HG03045 (cell line): ENCODE results near the gene TEX29.

Source experiments
- ATAC-seq: cut with Tn5 transposase; IDR thresholded peaks from one replicate; pipeline ENCODE4 v1.9.1; 2021; ENCODE audit warnings: mild to moderate bottlenecking, moderate library complexity; ENCODE audit not compliant: unreplicated experiment

The TEX29 gene

DNA sequence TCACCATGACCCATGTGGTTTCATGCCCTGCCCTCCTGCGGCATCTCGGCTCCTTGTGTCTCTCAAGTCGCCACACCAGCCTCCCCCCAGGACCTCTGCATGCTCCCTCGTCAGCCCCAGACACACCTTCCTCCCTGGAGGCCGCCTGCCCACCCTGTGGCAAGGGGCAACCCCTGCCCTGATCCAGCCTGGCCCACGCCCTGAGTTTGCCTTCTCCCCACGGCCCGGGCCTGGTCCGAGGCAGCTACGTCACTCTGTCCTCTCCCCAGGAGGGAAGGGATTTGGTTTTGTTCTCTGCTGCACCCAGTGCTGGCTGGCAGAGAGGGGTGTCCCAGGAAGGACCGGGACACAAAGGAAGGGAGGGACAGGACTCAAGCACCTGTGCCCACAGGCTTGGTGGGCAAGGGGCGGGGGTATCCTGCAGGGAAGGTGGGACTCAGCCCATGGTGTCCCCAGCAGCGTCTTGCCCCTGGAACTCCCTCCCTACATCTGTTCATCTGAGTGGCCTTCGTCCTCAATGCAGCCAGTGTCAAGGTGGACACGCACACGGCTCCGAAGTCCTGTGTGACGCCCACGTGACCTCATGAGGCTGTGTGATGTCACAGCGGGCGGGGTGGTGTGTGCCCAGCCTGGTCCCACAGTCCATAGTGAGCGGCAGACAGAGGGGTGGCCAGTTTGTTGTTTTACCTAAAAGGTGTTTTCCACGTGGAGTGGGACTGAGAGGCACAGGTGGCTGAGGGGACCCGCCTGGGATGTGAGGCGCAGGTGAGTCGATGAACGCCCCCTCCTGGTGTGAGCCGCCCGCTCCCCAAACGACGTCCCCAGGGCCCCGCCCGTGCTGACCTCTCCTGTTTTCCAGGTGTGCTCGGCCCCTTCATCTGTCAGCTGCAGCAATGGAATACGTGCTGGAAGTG is at the start of gene TEX29:
TEX29 (plus strand) TSS at position 645 of the 914 bp plus-strand sequence; CDS start at position 894, 249 bp downstream.
- no peak for ATAC-seq

DNA sequence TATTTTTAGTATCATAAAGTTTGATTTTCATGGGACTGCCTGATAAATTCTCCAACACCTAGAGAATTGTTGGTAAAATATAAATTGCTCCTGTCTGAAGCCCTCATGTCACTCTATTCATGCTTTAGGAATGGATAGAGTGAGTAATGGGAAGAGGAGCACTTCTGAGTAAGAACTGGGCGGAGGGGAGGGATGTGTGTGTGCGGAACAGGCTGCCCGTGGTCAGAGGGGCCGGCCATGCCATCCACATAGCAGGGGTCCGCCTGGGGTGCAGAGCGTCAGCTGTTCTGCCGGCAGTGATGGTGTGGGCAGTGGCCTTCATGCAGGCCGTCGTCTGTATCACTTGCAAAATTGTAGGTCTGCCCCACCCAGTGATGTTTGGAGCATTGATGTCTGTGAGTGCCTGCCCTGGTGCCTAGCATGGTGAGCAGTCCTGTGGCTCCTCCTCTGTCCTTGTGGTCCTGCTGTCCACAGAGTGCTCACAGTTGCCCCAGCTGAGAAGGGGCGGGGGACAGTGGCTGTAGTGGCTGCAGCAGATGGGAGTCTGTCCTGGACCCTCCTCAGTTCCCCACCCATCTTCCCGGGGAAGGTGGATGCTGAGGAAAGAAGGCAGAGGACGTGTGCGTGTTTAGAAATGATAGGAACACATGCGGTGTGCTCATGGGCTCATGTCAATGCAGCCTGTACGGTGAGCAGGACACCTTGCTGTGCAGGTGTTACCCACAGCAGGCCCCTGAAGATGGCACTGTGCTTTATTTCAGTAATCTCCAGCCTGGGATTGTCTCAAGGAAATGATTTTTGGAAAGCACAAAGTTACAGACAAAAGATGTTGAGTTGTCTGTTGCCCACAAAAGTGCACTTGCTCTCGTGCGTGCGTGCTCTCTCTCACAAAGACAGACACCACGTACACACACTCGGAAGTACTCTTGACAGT is 49.4 kb upstream of the TEX29 start:
- ATAC-seq, result no peak

DNA sequence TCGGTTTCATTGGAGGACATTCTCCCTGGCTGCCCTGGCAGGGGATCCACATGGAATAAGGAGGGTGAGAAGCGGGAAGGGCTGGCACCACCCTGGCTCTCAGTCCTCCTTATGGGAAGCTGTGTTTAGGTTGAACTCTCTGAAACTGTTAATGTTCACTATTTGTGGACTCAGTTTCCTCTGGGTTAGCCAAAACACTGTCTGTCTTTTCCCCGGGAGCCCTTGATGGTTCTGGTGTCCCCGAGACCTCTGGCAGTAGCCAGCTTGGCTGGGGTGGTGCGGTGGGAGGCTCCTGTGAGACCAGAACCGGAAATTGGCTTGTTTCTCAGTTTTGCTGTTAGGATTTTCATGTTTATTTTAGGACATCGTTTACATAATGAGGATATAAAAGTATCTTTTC is 48.3 kb upstream of the TEX29 start:
- no peak for ATAC-seq

- ATAC-seq, result no peak
Measured at GRCh38 chr13:111275382-111275781, 45.1 kb upstream of the TEX29 start.

DNA sequence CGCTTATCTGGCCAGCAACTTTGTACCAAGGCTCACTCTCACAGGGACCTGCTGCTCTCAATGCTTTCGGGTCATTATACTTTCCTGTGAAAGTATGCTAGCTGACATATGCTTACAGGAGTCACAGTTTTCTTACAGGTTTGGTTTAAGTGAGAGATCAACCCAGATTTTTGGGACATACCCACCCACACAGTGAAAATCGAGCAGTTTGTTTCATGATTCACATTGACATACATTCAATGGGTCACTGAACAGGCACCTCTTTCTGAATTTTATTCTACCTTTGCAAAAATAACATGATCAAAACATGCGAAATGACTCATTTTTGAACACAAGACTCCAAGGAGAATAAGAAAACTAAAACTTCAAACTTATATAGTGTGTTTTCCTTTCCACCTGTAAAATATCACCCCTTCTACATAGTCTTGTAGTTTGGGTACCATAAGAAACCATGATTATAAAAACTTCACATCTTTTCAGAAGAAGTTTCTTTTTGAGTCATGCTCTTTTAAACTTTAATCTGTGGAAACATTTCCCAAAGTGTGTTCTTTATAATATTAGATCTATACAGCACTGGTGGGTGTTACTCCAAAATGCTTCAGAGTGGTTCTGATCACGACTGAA is 44.3 kb upstream of the TEX29 start:
- no peak for ATAC-seq

DNA sequence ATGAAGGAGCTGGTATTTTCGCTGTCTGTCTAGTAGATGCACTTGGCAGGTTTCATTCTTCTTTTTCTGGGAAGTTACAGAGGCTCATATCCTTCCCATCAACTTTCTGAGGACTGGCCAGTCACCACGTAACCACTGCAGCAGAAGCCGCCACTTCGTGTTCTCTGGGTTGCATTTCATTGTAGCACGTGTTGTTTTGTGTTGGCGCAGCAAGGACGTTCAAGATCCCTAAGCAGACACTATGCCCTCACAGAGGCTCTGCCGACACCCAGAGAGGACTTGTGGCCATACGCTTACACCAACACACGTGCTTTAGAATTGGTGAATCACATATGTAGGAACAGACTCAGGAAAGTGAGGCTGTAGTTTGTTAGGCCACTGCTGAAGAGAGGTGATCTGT is 42.2 kb upstream of the TEX29 start:
- ATAC-seq, result no peak

- no peak for ATAC-seq
Measured at GRCh38 chr13:111278743-111279652, 41.4 kb upstream of the TEX29 start.

GRCh38 chr13:111280226-111280625 is 40.2 kb upstream of the TEX29 start:
- no peak for ATAC-seq

GRCh38 chr13:111280681-111281585 is 39.5 kb upstream of the TEX29 start:
- ATAC-seq, result no peak

GRCh38 chr13:111281751-111282311 is 38.6 kb upstream of the TEX29 start:
- ATAC-seq, result no peak

DNA sequence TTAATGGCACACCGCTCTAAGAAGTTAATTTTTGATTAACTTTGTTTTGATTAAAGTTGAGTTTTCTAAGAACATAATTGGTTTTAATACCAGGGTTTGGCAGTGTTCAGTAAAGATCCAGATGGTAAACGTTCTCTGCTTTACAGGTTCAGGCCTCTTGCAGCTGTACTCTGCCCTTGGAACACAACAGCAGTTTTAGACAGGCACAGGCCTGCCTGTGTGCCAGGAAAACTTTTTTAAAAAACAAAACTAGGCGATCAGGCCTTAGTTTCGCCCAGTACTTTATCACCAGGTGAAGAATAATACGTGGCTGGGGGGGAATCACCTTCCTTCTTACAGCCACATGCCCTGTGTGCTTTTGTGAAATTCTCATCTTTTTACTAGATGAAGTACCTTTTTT is 38.0 kb upstream of the TEX29 start:
- no peak for ATAC-seq

DNA sequence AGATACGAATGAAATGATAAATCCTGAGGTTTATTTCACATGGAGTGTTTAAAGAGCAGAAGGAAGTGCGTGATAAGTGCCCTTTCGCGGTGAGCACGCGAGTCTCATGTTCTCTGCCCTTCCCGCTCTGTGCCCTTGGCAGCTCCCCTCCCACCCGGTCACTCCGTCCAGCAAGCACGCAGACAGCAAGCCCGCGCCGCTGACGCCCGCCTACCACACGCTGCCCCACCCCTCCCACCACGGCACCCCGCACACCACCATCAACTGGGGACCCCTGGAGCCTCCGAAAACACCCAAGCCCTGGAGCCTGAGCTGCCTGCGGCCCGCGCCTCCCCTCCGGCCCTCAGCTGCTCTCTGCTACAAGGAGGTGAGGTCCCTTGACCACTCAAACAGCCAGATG is 37.4 kb upstream of the TEX29 start:
- no peak for ATAC-seq

DNA sequence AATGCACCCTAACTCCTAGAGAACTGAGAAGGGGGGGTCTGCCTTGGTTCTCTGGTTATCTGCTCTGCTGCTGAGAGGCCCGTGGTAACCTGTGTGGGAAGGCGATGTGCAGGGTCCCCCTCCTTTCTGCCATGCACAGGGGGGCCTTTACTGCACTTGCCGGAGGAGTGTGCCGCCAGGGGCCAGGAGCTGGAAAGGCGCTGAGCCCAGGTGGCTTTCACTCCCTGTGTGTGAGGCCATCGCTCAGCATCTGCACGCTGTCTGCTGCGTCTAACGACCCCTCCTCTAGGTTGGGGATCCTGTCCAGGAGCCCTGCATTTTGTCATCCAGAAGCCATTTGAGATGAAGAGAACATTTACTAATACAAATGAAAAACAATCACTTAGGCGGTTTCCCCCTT is 37.0 kb upstream of the TEX29 start:
- no peak for ATAC-seq

GRCh38 chr13:111283991-111284390 is 36.5 kb upstream of the TEX29 start:
- no peak for ATAC-seq

- ATAC-seq, result no peak
Measured at GRCh38 chr13:111284565-111284964, 35.9 kb upstream of the TEX29 start.

GRCh38 chr13:111286162-111286561 is 34.3 kb upstream of the TEX29 start:
- ATAC-seq, result no peak

- no peak for ATAC-seq
Measured at GRCh38 chr13:111286749-111287148, 33.7 kb upstream of the TEX29 start.

DNA sequence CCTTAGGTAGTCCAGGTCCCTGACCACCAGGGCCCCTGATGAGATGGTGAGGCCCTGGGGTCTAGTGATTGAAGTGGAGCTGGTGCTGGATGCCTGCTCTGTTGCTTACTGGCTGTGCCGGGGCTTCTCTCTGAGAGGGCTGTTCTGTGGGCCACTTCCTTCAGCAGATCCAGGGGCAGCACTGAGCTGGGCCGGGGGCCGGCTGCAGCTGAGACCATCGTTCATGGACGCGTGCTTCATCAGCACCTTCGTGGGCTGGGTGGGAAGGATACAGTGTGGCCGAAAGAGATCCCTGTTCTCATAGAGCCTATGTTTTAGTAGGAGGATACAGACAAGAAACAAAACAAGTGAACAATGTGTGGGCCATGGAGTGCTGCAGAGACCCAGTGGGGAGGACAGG is 33.2 kb upstream of the TEX29 start:
- no peak for ATAC-seq

DNA sequence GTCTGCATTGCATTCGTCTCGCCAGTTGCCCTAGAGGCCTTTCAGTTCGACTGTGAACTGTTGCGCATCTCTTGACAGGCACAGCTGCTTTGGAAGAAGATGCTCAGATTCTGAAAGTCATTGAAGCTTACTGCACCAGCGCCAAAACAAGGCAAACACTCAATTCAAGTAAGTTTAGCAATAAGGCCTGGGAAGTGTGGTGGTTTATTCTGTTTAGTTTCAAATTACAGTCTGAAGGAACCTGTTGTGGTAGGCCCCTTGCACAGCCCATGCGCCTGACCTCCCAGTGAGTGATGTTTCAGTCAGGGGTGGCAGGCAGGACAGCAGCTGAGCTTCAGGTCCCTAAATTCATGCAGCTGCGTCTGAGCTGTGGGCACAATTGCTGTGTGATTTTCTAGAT is 32.2 kb upstream of the TEX29 start:
- no peak for ATAC-seq
